Esophagus (tissue), 2 donors: ENCODE measurements around the gene FASTKD1. TPM values are rescaled to one million over a fixed set of nuclear protein-coding genes. Genes with fewer than 3 reads are reported as not detected.
"Not testable (repeated sequence)": the region's sequence is repeated elsewhere in the genome, so short reads cannot be mapped to it uniquely, and the experiment has no call there.

Source experiments
- H3K27ac ChIP-seq, 2 donors: one replicate each; pipeline ENCODE4 v1.5.1; 2013; ENCODE audit warnings: low read depth in 2 of 2, mild to moderate bottlenecking in 2 of 2, inconsistent platforms in 1 of 2, low read length in 1 of 2, moderate library complexity in 1 of 2
- H3K27me3 ChIP-seq, 2 donors: one replicate each; pipeline ENCODE4 v1.6.1; 2013; ENCODE audit warnings: low read length in 2 of 2, control low read depth in 1 of 2, mild to moderate bottlenecking in 1 of 2; ENCODE audit not compliant: insufficient read depth in 2 of 2, control insufficient read depth in 1 of 2
- H3K36me3 ChIP-seq, 2 donors: one replicate each; pipeline ENCODE4 v1.6.1; 2013; ENCODE audit warnings: low read length in 1 of 2; ENCODE audit not compliant: control insufficient read depth in 2 of 2, insufficient read depth in 2 of 2
- H3K4me1 ChIP-seq, 2 donors: one replicate each; pipeline ENCODE4 v1.6.1; 2013; ENCODE audit warnings: low read length in 1 of 2; ENCODE audit not compliant: control insufficient read depth in 2 of 2, insufficient read depth in 2 of 2
- H3K4me3 ChIP-seq, 2 donors: one replicate each; pipeline ENCODE4 v1.5.1; 2013; ENCODE audit warnings: low read length in 2 of 2, mild to moderate bottlenecking in 2 of 2, low read depth in 1 of 2, moderate library complexity in 1 of 2
- H3K9me3 ChIP-seq, 2 donors: one replicate each; pipeline ENCODE4 v1.6.1; 2013; ENCODE audit warnings: mild to moderate bottlenecking in 2 of 2, low read depth in 1 of 2, low read length in 1 of 2, moderate library complexity in 1 of 2; ENCODE audit not compliant: control insufficient read depth in 2 of 2, insufficient read depth in 1 of 2
- WGBS, 2 donors: extraction: QIAGEN DNeasy Blood & Tissue Kit; methylation state at CpG; one replicate each; pipeline ENCODE4 v1.1.7; 2013; 5-methylcytosine and 5-hydroxymethylcytosine counted together
- polyA plus RNA-seq, 2 donors: library from polyadenylated mRNA; stranded (reverse); fragments of 200-250 nt; gene quantifications; one replicate each; pipeline ENCODE4 v1.2.3, GENCODE V29; 2013
- donor health status: healthy with polysubstance abuse.
- donor health status: Bipolar disorder and iron deficiency.

FASTKD1 gene
- 10 to 100 TPM; 14.2 to 58.5 TPM for polyA plus RNA-seq

GRCh38 chr2:169573160-169573973 is at the start of gene FASTKD1:
FASTKD1 (minus strand) TSS chr2:169573865; CDS start chr2:169572029, 1,836 bp downstream.
- WGBS, 2 donors = 0 to 1% methylated on average over 33 of the region's 33 CpGs
- H3K36me3 ChIP-seq = no peaks in the 10 kb centered on the region
- no peaks in the 10 kb centered on the region for H3K27me3 ChIP-seq
- H3K4me1 ChIP-seq = no peaks in the 10 kb centered on the region
- no peaks in the 10 kb centered on the region for H3K9me3 ChIP-seq
- peak within 1 kb of the TSS; percentile 61 to 62 for H3K27ac ChIP-seq
- peak within 1 kb of the TSS; percentile 65 to 73 for H3K4me3 ChIP-seq

- Histone ChIP-seq H3K27me3 (no peaks in the 10 kb centered on the region), H3K27ac (no peak overlapping the region), H3K4me1 (no peaks in the 10 kb centered on the region), H3K4me3 (no peak overlapping the region), H3K36me3 (peaks cover 0 to 2% of the 10 kb centered on the region in 2 donors), H3K9me3 (no peaks in the 10 kb centered on the region)
- 90 to 94% methylated on average over 4 of the region's 4 CpGs for WGBS, 2 donors
Observed at GRCh38 chr2:169623235-169623634, 49.6 kb upstream of the FASTKD1 start.

- WGBS, 2 donors = 80 to 82% methylated on average over 1 of the region's 1 CpG
- no peak overlapping the region for H3K4me3 ChIP-seq
- H3K27ac ChIP-seq = no peak overlapping the region
- H3K36me3 ChIP-seq = peaks cover 0 to 3% of the 10 kb centered on the region in 2 donors
- no peaks in the 10 kb centered on the region for H3K9me3 ChIP-seq
- H3K27me3 ChIP-seq = no peaks in the 10 kb centered on the region
- no peaks in the 10 kb centered on the region for H3K4me1 ChIP-seq
Observed at GRCh38 chr2:169620509-169620908, 46.8 kb upstream of the FASTKD1 start.

- H3K36me3 ChIP-seq = peaks cover 0 to 3% of the 10 kb centered on the region in 2 donors
- WGBS, 2 donors = 56 to 60% methylated on average over 3 of the region's 3 CpGs
- no peaks in the 10 kb centered on the region for H3K4me1 ChIP-seq
- no peaks in the 10 kb centered on the region for H3K27me3 ChIP-seq
- H3K4me3 ChIP-seq = no peak overlapping the region
- H3K27ac ChIP-seq = no peak overlapping the region
- H3K9me3 ChIP-seq = no peaks in the 10 kb centered on the region
Observed at GRCh38 chr2:169619946-169620345, 46.3 kb upstream of the FASTKD1 start.

- H3K4me3 ChIP-seq, H3K36me3 ChIP-seq, H3K27ac ChIP-seq, H3K4me1 ChIP-seq, H3K9me3 ChIP-seq, H3K27me3 ChIP-seq: not testable (repeated sequence)
- 95 to 100% methylated on average over 1 of the region's 1 CpG for WGBS, 2 donors
Observed at GRCh38 chr2:169615982-169616381, 42.3 kb upstream of the FASTKD1 start.

- H3K4me3 ChIP-seq = no peak overlapping the region
- WGBS, 2 donors = 88 to 90% methylated on average over 2 of the region's 2 CpGs
- no peaks in the 10 kb centered on the region for H3K27me3 ChIP-seq
- H3K4me1 ChIP-seq = no peaks in the 10 kb centered on the region
- peaks cover 0 to 3% of the 10 kb centered on the region in 2 donors for H3K36me3 ChIP-seq
- H3K27ac ChIP-seq = no peak overlapping the region
- no peaks in the 10 kb centered on the region for H3K9me3 ChIP-seq
Observed at GRCh38 chr2:169613876-169614275, 40.2 kb upstream of the FASTKD1 start.

- Histone ChIP-seq H3K4me3 (no peak overlapping the region), H3K9me3 (no peaks in the 10 kb centered on the region), H3K36me3 (no peaks in the 10 kb centered on the region), H3K27ac (no peak overlapping the region), H3K4me1 (no peaks in the 10 kb centered on the region), H3K27me3 (no peaks in the 10 kb centered on the region)
- 90 to 92% methylated on average over 2 of the region's 2 CpGs for WGBS, 2 donors
Observed at GRCh38 chr2:169609264-169609663, 35.6 kb upstream of the FASTKD1 start.

GRCh38 chr2:169599568-169599967 is 25.9 kb upstream of the FASTKD1 start:
- no peaks in the 10 kb centered on the region for H3K27me3 ChIP-seq
- H3K27ac ChIP-seq = no peak overlapping the region
- no peaks in the 10 kb centered on the region for H3K36me3 ChIP-seq
- no peaks in the 10 kb centered on the region for H3K9me3 ChIP-seq
- no peaks in the 10 kb centered on the region for H3K4me1 ChIP-seq
- no peak overlapping the region for H3K4me3 ChIP-seq

- 94 to 97% methylated on average over 2 of the region's 2 CpGs for WGBS, 2 donors
- Histone ChIP-seq H3K9me3 (no peaks in the 10 kb centered on the region), H3K27ac (no peak overlapping the region), H3K4me3 (no peak overlapping the region), H3K36me3 (no peaks in the 10 kb centered on the region), H3K27me3 (no peaks in the 10 kb centered on the region), H3K4me1 (no peaks in the 10 kb centered on the region)
Observed at GRCh38 chr2:169598982-169599381, 25.3 kb upstream of the FASTKD1 start.

GRCh38 chr2:169596546-169596945 is 22.9 kb upstream of the FASTKD1 start:
- not testable (repeated sequence) for H3K4me3 ChIP-seq, H3K27ac ChIP-seq, H3K4me1 ChIP-seq, H3K9me3 ChIP-seq, H3K27me3 ChIP-seq, H3K36me3 ChIP-seq
- 84 to 90% methylated on average over 7 of the region's 7 CpGs for WGBS, 2 donors
